ENCODE measurements around the gene GSTA2. TPM values are rescaled to one million over a fixed set of nuclear protein-coding genes. Genes with fewer than 3 reads are reported as not detected.
"Not testable (repeated sequence)": the region's sequence is repeated elsewhere in the genome, so short reads cannot be mapped to it uniquely, and the experiment has no call there.

GSTA2 gene
- total and polyA plus RNA-seq, 10 of the 15 experiments (the other 5 are each of a cell fraction or from before 2014, with no cell fraction given) = not detected

DNA sequence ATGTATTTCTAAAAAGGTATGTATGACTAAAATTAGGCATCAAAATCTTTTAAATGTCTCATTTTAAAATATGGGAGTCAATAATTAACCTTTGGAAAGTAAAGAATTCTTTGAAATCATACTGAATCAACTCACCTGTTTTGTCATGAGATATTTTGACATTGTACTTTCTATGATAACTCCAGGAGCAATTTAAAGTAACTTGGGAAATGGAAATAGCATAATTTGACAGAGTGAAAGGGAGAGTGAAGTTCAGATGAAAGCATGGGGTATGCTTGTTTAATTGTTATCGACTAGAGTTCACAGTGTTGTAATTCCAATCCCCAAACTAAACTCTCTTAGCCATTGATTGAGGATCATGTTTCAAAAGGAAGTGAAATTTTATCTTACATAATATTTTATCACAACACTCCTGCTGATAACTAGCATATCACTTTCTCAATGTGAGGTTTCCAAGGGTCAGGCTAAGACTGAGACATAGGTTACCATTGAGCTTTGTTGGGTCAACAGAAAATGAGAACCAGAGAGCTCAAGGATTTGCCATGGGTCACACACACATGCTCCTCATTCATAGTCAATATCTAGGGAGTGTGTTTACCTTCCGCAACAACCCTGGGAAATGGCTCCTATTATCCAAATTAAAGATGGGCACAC lies 38.0 kb upstream of the GSTA2 start:
- RAD21 ChIA-PET (ENCODE audit: unreplicated experiment) = no interaction called here
- no peak overlapping the region for H3K27ac ChIP-seq (ENCODE audit: control insufficient read depth, insufficient read depth)
- intact Hi-C loops (cut with micrococcal nuclease; ENCODE audit: unreplicated experiment) (no loop called here), in situ Hi-C loops (cut with MboI) (no loop called here)
- CTCF ChIA-PET = no interaction called here
- no peaks in the 10 kb centered on the region for H3K79me2 ChIP-seq (ENCODE audit: control insufficient read depth, insufficient read depth, low read length)
- FAIRE-seq (no peak), ATAC-seq (no peak), DNase-seq (ENCODE audit: low read depth, low spot score) (no peak)
- H3K27me3 ChIP-seq (replicated peaks in 1 of 2; ENCODE audit: control insufficient read depth in 2 of 2, insufficient read depth in 2 of 2, low read length in 1 of 2) = no peaks in the 10 kb centered on the region
- WGBS (ENCODE audit: insufficient coverage, insufficient replicate concordance, low lambda C conversion rate, missing lambda C conversion rate) = 29% methylated on average over 2 of the region's 2 CpGs
- H4K20me1 ChIP-seq (ENCODE audit: control insufficient read depth, insufficient read depth) = no peaks in the 10 kb centered on the region
- H3K9ac ChIP-seq (ENCODE audit: control insufficient read depth, insufficient read depth, low read length) = no peak overlapping the region
- TF ChIP-seq MTA2 (IDR thresholded peaks at IDR 0.05; ENCODE audit: low read depth) (no peak), CBX3 (IDR thresholded peaks at IDR 0.05; ENCODE audit: borderline replicate concordance, low read depth) (no peak), RCOR1 (conservative IDR thresholded peaks at IDR 0.05; ENCODE audit: low read depth, low read length) (no peak), TARDBP (IDR thresholded peaks at IDR 0.05; ENCODE audit: borderline replicate concordance) (no peak), STAT3 (IDR thresholded peaks at IDR 0.05; ENCODE audit: low read depth, low read length) (no peak), IKZF1 (conservative IDR thresholded peaks at IDR 0.05) (no peak), CBFB (IDR thresholded peaks at IDR 0.05; ENCODE audit: low read depth) (no peak), RELA (IDR thresholded peaks at IDR 0.05; ENCODE audit: borderline replicate concordance, partially characterized antibody) (no peak), NFYB (IDR thresholded peaks at IDR 0.05; ENCODE audit: insufficient read depth, low read depth, low read length) (no peak), MYC (IDR thresholded peaks at IDR 0.05; ENCODE audit: insufficient read depth, insufficient read length, insufficient replicate concordance, low read length, severe bottlenecking) (no peak), KLF5 (IDR thresholded peaks at IDR 0.05; ENCODE audit: partially characterized antibody) (no peak), SMARCA5 (IDR thresholded peaks at IDR 0.05) (no peak), HDGF (IDR thresholded peaks at IDR 0.05) (no peak)
- TF ChIP-seq, protein P1, sequence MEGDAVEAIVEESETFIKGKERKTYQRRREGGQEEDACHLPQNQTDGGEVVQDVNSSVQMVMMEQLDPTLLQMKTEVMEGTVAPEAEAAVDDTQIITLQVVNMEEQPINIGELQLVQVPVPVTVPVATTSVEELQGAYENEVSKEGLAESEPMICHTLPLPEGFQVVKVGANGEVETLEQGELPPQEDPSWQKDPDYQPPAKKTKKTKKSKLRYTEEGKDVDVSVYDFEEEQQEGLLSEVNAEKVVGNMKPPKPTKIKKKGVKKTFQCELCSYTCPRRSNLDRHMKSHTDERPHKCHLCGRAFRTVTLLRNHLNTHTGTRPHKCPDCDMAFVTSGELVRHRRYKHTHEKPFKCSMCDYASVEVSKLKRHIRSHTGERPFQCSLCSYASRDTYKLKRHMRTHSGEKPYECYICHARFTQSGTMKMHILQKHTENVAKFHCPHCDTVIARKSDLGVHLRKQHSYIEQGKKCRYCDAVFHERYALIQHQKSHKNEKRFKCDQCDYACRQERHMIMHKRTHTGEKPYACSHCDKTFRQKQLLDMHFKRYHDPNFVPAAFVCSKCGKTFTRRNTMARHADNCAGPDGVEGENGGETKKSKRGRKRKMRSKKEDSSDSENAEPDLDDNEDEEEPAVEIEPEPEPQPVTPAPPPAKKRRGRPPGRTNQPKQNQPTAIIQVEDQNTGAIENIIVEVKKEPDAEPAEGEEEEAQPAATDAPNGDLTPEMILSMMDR (IDR thresholded peaks at IDR 0.05 in 2 of 3, conservative IDR thresholded peaks at IDR 0.05 in 1 of 3; ENCODE audit: control insufficient read depth in 2 of 3, extremely low read depth in 1 of 3, insufficient read depth in 1 of 3, low read depth in 3 of 3, low read length in 3 of 3) = no peak
- TF ChIP-seq, protein P2, sequence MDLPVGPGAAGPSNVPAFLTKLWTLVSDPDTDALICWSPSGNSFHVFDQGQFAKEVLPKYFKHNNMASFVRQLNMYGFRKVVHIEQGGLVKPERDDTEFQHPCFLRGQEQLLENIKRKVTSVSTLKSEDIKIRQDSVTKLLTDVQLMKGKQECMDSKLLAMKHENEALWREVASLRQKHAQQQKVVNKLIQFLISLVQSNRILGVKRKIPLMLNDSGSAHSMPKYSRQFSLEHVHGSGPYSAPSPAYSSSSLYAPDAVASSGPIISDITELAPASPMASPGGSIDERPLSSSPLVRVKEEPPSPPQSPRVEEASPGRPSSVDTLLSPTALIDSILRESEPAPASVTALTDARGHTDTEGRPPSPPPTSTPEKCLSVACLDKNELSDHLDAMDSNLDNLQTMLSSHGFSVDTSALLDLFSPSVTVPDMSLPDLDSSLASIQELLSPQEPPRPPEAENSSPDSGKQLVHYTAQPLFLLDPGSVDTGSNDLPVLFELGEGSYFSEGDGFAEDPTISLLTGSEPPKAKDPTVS (IDR thresholded peaks at IDR 0.05; ENCODE audit: low read depth, low read length) = no peak
- no peaks in the 10 kb centered on the region for H3K9me3 ChIP-seq (replicated peaks; ENCODE audit: control insufficient read depth, insufficient read depth, low read length)
- no peaks in the 10 kb centered on the region for H3K4me1 ChIP-seq (ENCODE audit: control insufficient read depth, insufficient read depth, low read length)
- H3K36me3 ChIP-seq (ENCODE audit: control insufficient read depth in 2 of 2, insufficient read depth in 2 of 2, low read length in 1 of 2) = no peaks in the 10 kb centered on the region
- H2AFZ ChIP-seq (ENCODE audit: control insufficient read depth, low read depth, low read length) = no peak overlapping the region
- POLR2A ChIA-PET = no interaction called here
- BruUV-seq (replicated peaks) = no TSS peak
- SMC1A ChIA-PET (ENCODE audit: uncharacterized antibody, unreplicated experiment) = no interaction called here
- no peak overlapping the region for H3K4me3 ChIP-seq
- H3K4me2 ChIP-seq (ENCODE audit: control insufficient read depth, insufficient read depth) = no peak overlapping the region

DNA sequence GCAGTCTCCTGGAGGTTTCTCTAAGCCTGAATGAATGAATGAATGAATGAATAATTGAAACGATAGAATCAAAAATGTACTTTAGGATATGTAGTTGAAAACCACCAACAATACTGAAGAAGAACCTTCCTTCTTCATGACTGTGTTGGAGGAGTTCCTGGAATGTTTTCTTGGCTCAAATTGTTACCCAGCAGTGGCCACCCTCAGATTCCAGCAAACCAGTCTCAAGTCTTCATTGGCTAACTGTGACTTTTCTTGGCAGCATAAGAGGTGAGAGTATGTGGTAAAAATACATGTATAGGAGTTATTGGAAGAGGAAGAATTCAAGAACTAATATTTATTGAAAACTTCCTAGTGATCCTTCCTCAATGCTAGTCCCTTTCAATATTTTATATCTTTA lies 36.0 kb upstream of the GSTA2 start:
- H3K9ac ChIP-seq (ENCODE audit: control insufficient read depth, insufficient read depth, low read length); H3K27ac ChIP-seq (ENCODE audit: control insufficient read depth, insufficient read depth); POLR2A ChIA-PET; BruUV-seq (replicated peaks); in situ Hi-C loops (cut with MboI); intact Hi-C loops (cut with micrococcal nuclease; ENCODE audit: unreplicated experiment); FAIRE-seq; H3K36me3 ChIP-seq (ENCODE audit: control insufficient read depth in 2 of 2, insufficient read depth in 2 of 2, low read length in 1 of 2); SMC1A ChIA-PET (ENCODE audit: uncharacterized antibody, unreplicated experiment); H3K4me1 ChIP-seq (ENCODE audit: control insufficient read depth, insufficient read depth, low read length); H3K4me2 ChIP-seq (ENCODE audit: control insufficient read depth, insufficient read depth); ATAC-seq; H4K20me1 ChIP-seq (ENCODE audit: control insufficient read depth, insufficient read depth); DNase-seq (ENCODE audit: low read depth, low spot score); H3K9me3 ChIP-seq (replicated peaks; ENCODE audit: control insufficient read depth, insufficient read depth, low read length); CTCF ChIA-PET; RAD21 ChIA-PET (ENCODE audit: unreplicated experiment); H3K79me2 ChIP-seq (ENCODE audit: control insufficient read depth, insufficient read depth, low read length); H3K4me3 ChIP-seq; H2AFZ ChIP-seq (ENCODE audit: control insufficient read depth, low read depth, low read length); H3K27me3 ChIP-seq (replicated peaks in 1 of 2; ENCODE audit: control insufficient read depth in 2 of 2, insufficient read depth in 2 of 2, low read length in 1 of 2): not testable (repeated sequence)
- WGBS (ENCODE audit: insufficient coverage, insufficient replicate concordance, low lambda C conversion rate, missing lambda C conversion rate) = 53% methylated on average over 1 of the region's 1 CpG
